GM12874 (cell line): ENCODE results near the gene SLC35F3.

Experiments used
- TF ChIP-seq, protein P1 (sequence below): IDR thresholded peaks from 2 replicates; pipeline ENCODE4 v1.5.1; 2011; ENCODE audit warnings: low read depth, mild to moderate bottlenecking, control low read depth, low read length, moderate library complexity; ENCODE audit not compliant: insufficient read depth

Gene SLC35F3

DNA sequence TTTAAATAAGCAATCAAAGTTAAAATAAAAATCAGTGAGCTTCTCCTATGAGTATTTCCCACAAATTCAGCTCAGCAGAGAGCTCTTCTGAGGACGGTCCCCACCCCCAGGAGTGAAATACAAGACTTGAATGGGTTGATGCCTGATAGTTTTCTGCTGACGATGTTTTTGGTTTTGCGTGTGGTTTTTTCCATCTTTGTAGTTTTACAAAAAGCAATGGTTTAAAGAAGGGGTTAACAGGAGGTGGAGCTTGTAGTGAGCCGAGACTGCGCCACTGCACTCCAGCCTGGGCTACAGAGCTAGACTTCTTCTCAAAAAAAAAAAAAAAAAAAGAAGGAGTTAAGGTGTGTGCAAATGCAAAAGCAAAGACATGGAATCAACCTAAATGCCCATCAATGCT, 297.1 kb downstream of the SLC35F3 start:
- TF ChIP-seq, protein P1, sequence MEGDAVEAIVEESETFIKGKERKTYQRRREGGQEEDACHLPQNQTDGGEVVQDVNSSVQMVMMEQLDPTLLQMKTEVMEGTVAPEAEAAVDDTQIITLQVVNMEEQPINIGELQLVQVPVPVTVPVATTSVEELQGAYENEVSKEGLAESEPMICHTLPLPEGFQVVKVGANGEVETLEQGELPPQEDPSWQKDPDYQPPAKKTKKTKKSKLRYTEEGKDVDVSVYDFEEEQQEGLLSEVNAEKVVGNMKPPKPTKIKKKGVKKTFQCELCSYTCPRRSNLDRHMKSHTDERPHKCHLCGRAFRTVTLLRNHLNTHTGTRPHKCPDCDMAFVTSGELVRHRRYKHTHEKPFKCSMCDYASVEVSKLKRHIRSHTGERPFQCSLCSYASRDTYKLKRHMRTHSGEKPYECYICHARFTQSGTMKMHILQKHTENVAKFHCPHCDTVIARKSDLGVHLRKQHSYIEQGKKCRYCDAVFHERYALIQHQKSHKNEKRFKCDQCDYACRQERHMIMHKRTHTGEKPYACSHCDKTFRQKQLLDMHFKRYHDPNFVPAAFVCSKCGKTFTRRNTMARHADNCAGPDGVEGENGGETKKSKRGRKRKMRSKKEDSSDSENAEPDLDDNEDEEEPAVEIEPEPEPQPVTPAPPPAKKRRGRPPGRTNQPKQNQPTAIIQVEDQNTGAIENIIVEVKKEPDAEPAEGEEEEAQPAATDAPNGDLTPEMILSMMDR: no peak

GRCh38 chr1:234205966-234206365, 301.5 kb downstream of the SLC35F3 start:
- TF ChIP-seq, protein P1: no peak

DNA sequence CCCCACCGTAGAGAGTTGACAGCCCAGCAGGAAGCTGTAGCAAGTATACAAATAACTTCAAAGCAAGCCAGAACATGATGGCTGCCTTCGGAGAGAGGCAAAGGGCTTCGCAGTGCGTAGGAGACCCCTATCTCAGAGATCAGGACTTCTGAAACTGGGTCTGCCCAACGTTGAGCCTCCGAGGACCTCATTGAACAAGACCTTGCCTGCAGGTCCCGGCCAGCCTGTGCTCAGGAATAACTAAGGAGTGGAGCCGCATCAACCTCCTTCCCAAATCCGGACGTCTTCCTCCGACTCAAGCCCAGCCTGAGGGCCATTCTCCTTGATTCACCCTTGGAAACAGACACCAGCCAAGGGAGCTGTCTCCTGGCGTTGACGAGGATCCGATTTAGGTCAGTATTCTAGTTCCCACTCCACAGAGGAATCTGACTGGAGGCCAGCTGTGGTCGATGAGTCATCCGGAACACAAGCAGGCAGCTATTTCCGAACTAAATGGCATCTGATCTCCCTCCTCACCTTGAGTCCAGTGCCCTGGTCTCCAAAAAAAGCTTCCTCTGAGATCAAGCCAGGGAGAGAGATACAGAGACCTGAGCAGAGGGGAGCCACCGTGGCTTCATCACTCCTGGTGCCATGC, 302.3 kb downstream of the SLC35F3 start:
- TF ChIP-seq, protein P1: no peak

DNA sequence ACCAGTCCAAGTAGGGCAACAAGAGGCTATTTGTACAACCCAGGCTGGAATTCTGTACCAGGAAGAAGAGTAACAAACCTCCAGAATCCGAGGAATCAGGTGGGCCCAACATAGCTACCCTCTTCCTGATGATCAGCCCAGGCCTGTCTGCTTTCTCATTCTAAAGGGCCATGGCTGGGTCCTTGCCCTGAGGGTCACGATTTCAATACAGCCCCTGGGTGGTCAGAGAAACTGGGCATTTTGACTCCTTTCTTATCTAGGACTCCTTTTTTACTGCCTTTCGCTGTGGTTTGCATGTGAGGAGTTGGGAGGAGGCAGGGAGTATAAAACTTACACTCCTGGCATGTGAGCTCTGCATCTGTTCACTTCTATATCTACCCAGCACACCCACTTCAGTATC, 303.9 kb downstream of the SLC35F3 start:
- TF ChIP-seq, protein P1: no peak

- TF ChIP-seq, protein P1: no peak
These were observed 304.3 kb downstream of the SLC35F3 start for GRCh38 chr1:234208791-234209190.

DNA sequence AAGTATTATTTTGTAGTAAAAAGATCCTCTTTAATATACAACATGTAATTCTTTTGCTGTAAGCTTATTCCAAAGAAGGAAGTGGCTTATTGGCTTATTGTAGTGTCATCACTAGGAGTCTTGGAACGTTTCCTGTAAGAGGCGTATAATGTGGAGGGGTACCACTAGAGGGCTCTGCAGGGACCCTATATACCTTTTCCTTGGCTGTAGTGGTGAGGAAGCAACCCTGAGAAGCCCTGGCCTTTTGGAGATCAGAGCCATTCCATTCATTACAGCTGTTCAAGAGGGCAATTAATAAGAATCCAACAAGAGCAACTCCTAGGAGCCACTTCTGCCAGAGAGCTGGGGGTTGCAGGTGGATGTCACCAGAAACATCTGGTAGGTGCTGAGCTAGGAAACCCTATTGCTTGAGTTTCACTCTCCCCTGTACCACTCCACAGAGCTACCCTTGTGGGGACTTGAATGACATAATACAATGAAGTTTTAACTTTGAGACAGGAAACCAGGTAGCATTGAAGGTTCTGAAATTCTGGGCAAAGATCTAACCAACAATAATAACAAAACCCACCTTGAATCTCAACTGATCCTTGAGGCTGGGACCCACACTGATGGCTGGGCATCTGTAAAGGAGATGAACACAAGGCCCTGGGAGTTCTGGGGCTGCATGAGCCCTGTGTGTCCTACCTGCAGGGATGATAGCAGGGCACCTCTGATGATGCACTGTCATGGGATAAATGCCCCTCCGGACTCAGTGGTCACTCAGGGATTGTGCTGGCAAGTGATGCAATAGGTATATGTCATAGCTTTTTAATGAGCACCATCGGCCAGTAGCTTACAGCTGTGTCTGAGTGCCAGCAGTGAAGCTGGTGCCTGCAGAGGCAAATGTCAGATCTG, 308.5 kb downstream of the SLC35F3 start:
- TF ChIP-seq, protein P1: peak; percentile 74

GRCh38 chr1:234213658-234214128, 309.2 kb downstream of the SLC35F3 start:
- TF ChIP-seq, protein P1: no peak
